GM19240 (cell line): ENCODE measurements around the gene MCRIP2.

Source experiments
- DNase-seq: peaks from one replicate; pipeline ENCODE4 v3.0.0; 2011; ENCODE audit warnings: low spot score; ENCODE audit not compliant: insufficient read length

Gene MCRIP2

DNA sequence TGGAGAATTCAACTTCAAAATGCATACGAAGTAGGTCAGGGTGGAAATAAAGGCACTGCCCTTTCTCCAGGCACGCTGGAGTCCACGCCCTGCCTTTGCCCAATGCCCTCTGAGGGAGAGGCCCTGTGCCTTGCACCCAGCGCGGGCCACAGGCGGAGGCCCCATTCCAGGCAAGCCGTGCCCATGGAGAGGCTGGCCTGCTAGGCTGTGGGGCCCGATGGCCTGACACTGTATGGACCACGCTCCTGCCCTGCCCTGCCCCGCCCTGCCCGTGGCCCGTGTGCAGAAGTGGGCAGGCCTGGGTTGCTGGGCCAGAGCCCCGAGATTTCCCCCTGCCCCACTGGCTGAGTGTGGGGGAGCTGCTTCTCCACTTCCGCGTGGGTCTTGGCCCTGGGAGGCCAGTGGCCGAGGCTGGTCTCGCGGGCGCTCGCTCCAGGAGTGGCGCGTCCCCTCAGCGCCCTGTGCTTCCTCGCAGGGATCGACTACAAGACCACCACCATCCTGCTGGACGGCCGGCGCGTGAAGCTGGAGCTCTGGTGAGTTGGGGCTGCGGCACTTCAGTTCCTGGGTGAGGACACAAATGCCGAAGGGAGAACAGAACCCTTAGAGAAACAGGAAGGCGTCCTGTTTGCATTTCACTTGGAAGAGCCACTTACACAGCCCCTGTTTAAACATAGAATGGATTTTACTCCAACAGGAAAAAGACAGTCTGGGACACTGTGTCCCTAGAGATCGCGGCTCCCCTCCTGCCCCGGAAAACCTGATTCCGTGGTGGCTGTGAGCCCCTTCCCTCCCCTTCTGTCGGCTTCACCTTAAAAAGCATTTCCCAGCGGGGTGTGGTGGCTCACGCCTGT, 24.7 kb upstream of the MCRIP2 start:
- DNase-seq = no peak

- no peak for DNase-seq
Observed at GRCh38 chr16:617855-618254, 23.8 kb upstream of the MCRIP2 start.

- no peak for DNase-seq
Observed at GRCh38 chr16:619476-620100, 22.0 kb upstream of the MCRIP2 start.

- no peak for DNase-seq
Observed at GRCh38 chr16:620700-621525, 20.7 kb upstream of the MCRIP2 start.

DNA sequence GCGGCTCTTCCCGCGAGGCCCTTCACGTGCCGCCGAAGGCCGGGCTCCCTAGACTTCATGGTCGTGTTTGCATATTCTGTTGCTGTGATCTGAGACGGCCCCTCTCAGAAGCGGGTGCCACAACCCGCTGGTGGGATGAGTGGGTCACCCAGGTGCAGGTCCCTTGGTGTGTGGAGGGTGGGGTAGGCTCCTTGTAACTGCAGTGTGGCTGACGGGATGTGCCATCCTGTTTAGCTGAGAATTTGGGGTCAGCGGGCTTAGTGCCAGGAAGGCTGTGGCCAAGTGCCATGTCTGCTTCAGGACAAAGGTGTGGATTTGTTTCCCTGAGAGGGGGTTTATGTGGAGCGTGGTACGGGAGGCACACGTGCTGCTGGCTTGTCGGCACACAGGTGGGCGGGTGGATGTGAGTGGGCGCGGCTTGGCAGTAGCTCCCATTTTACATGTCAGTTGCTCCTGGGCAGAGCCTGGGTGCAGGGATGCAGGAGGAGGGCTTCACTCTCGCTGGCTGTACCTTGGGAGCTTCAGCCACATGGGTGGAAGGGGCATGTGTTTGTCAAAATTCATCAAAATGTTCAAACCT, 20.0 kb upstream of the MCRIP2 start:
- DNase-seq = no peak

GRCh38 chr16:622920-623280, 18.7 kb upstream of the MCRIP2 start:
- no peak for DNase-seq

- no peak for DNase-seq
Observed at GRCh38 chr16:624526-625070, 17.0 kb upstream of the MCRIP2 start.

GRCh38 chr16:625117-625976, 16.3 kb upstream of the MCRIP2 start:
- DNase-seq = no peak

- no peak for DNase-seq
Observed at GRCh38 chr16:625977-626765, 15.5 kb upstream of the MCRIP2 start.

DNA sequence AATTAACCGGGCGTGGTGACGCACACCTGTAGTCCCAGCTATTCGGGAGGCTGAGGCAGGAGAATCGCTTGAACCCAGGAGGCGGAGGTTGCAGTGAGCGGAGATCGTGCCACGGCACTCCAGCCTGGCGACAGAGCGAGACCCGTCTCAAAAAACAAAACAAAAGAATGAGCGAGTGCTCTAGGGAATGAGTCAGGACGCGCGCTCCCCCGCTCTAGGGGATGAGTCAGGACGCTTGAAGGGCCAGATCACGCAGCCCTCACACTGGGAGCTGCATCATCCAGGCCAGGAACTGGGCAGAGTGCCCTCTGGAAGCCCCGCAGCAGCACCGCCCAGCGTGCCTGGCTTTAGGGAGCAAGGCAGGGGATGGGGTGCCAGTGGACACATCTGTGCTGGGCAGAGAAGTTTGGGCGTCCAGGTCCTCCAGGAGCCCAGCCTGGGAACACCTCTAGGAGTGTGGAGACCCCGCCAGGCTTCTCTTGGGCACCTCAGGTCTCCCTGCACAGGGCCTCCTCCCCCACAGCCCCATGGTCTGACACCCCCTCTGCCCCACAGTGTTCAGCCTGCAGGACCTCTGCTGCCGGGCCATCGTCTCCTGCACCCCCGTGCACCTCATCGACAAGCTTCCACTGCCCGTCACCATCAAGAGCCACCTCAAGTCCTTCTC, 14.7 kb upstream of the MCRIP2 start:
- DNase-seq = no peak

GRCh38 chr16:627454-628239, 14.0 kb upstream of the MCRIP2 start:
- no peak for DNase-seq

DNA sequence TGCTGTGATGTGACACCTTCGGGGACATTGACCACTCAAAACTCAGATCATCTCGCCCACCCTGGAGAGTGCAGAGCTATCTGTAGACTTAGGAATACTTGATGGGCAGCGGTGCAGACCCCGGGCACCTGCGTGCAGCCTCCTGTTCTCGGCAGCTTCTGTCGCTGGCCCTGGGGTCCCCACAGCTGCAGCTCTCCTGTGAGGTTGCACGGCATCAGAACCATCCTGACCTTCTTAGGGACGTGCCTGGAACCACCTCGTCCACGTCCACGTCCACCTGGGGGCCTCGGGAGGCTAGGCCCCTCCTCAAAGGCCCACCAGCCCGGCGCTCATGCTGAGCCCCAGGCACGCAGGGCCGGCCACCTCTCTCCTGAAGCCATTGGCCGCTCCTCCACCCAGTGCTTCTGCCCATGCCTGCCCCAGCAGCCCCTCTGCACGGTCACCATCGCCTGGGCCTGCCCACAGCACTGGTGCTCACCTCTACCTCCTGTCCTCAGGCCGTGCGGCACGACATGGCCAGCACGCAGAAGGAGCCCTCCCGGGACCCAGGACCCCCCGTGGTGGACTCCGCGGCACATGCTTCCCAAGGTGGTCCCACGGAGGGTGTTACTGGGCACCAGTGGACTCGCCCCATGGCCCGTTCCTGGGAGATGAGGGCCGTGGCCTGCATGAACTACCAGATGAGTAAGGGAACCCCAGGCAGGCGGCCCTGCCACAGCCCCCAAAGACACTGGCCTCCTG, 13.1 kb upstream of the MCRIP2 start:
- no peak for DNase-seq

DNA sequence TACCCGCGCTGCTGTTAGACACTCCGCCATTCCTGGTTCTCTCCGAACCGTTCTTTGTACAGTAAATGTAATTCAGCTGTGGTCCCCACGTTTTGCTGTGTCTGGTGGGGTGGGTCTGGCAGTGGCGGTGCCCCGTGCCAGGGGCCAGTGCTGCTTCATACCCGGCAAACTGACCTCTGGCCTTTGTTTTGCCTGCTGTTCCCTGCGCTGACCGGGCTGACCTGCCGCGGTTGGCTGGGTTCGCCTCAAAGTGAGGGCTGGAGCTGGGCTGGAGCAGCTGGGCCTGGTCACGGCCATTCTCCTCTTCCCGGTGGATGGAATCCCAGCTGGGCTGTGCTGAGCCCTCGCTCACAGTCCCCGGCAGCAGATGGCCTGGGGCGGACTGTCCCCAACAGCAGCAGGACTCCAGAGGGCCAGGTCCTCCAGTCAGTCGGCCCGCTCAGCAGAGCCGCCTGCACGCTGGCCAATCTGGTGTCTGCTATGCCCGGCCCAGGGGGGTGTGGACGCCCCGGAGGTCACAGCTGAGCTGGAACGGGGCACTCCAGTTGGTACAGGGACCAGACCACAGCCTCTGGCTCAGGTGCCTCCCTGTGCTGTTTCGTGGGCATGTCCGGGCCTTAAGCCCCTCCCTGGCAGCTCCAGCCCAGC, 12.3 kb upstream of the MCRIP2 start:
- DNase-seq = no peak

- DNase-seq = no peak
Observed at GRCh38 chr16:629833-630248, 11.8 kb upstream of the MCRIP2 start.

DNA sequence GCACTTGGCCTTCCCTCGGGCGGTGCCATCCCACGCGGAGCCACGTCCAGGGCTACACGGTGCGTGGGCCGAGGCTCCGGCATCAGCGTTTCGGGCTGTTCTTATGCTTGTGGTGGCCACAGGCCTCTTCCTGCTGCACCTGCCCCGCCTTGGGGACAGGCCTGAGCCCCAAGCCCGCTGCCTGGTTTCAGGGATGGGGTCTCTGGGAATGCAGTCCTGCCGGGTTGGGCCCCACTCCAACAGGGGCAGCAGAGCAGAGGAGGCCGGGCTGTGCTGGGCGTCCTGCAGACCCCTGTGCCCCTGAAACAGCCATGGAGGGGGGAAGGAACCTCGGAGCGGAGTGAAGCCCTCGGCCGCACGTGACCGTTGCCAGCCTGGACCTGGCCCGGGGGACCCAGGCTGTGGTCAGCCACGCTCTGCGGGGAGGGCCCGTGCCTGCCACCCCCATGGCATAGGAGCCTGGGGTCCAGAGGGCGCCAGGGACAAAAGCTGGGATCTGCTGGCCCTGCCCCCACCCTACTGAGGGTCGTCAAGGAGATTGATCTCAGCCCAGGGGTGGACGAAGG, 11.3 kb upstream of the MCRIP2 start:
- no peak for DNase-seq

DNA sequence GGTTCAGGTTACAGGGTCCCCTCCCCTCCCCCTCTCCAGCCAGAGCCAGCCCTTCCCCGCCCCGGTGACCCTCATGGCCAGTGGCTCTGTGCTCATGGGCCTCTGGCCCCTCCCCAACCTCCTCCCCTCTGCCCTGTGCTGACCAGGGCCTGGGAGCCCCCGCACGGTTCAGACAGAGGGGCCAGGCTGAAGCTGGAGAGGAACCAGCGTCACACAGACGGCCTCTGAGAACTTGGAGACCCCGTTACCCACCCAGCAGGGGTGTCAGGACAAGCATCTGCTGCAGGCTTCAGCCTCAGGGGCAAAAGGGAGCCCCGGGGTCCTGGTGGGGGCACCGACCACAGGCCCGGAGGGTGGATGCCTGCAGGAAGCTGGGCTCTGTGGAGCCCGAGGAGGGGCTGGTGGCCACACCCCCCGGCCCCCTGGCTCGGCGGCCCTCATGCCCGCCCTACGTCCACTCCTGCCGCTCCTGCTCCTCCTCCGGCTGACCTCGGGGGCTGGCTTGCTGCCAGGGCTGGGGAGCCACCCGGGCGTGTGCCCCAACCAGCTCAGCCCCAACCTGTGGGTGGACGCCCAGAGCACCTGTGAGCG, 10.7 kb upstream of the MCRIP2 start, which contains the start of gene WFIKKN1:
WFIKKN1 (plus strand) TSS at position 171 of the 591 bp plus-strand sequence; CDS start at position 440, 269 bp downstream.
- DNase-seq = no peak
